IMR-90 (cell line): ENCODE data around the gene BHLHE23. TPM values are rescaled to one million over a fixed set of nuclear protein-coding genes. Genes with fewer than 3 reads are reported as not detected.

Source experiments
- ATAC-seq: fragments of 200-7000 bp; cut with Tn5 transposase; 2 replicates; pipeline ENCODE4 v1.9.1; 2020; ENCODE audit warnings: low read depth, mild to moderate bottlenecking, moderate library complexity
- BruUV-seq: library from RNA; stranded (reverse); fragments of 400-500 nt; replicated peaks from 2 replicates; lab custom pipeline; 2021; lab: Mats Ljungman, UMichigan
- CTCF ChIA-PET: fragments of 300-600 bp; formaldehyde crosslinking; extraction: SDS; loops from one replicate; lab custom pipeline; 2021; ENCODE audit warnings: antibody characterized with exemption; lab: Yijun Ruan, JAX
- POLR2A ChIA-PET: fragments of 300-600 bp; sonication (Branson Sonifier 250); formaldehyde crosslinking; loops from one replicate; lab custom pipeline; 2022; ENCODE audit warnings: antibody characterized with exemption; ENCODE audit not compliant: unreplicated experiment; lab: Charles Lee
- DNase-seq: peaks from one replicate; pipeline ENCODE4 v3.0.0; 2013
- H2AFZ ChIP-seq: replicated peaks from 2 replicates; pipeline ENCODE3; 2013; ENCODE audit warnings: low read length, mild to moderate bottlenecking; ENCODE audit not compliant: poor library complexity
- H2AK5ac ChIP-seq: 2 replicates; pipeline ENCODE4 v1.6.1; 2013; ENCODE audit warnings: low read depth, low read length, inconsistent platforms
- H2AK9ac ChIP-seq: replicated peaks from 2 replicates; pipeline ENCODE3; 2013; ENCODE audit warnings: mild to moderate bottlenecking, low read depth, low read length, moderate library complexity; ENCODE audit not compliant: poor library complexity
- H2BK120ac ChIP-seq: 2 replicates; pipeline ENCODE4 v1.6.1; 2013; ENCODE audit warnings: low read depth, low read length, inconsistent platforms
- H2BK15ac ChIP-seq: 3 replicates; pipeline ENCODE4 v1.6.1; 2013; ENCODE audit warnings: low read depth, low read length, inconsistent platforms
- H2BK20ac ChIP-seq: 2 replicates; pipeline ENCODE4 v1.6.1; 2013; ENCODE audit warnings: low read depth, mild to moderate bottlenecking, inconsistent platforms, low read length, moderate library complexity
- H2BK5ac ChIP-seq: 2 replicates; pipeline ENCODE4 v1.6.1; 2013; ENCODE audit warnings: mild to moderate bottlenecking, low read depth, low read length, inconsistent platforms; ENCODE audit not compliant: poor library complexity, severe bottlenecking
- H3K14ac ChIP-seq: replicated peaks from 2 replicates; pipeline ENCODE4 v1.6.1; 2013; ENCODE audit warnings: low read depth, low read length, inconsistent platforms
- H3K18ac ChIP-seq: 2 replicates; pipeline ENCODE4 v1.6.1; 2013; ENCODE audit warnings: low read depth, low read length, control low read depth
- H3K23ac ChIP-seq: 2 replicates; pipeline ENCODE4 v1.6.1; 2013; ENCODE audit warnings: low read depth, low read length, inconsistent platforms
- H3K27ac ChIP-seq: 2 replicates; pipeline ENCODE4 v1.5.1; 2013; ENCODE audit warnings: mild to moderate bottlenecking, control low read depth, low read length; ENCODE audit not compliant: insufficient read depth
- H3K27me3 ChIP-seq: 2 replicates; pipeline ENCODE4 v1.6.1; 2013; ENCODE audit warnings: low read length; ENCODE audit not compliant: control insufficient read depth, insufficient read depth
- H3K36me3 ChIP-seq: 2 replicates; pipeline ENCODE4 v1.6.1; 2013; ENCODE audit warnings: low read length, mixed read lengths; ENCODE audit not compliant: control insufficient read depth, insufficient read depth
- H3K4ac ChIP-seq: 2 replicates; pipeline ENCODE4 v1.6.1; 2013; ENCODE audit warnings: low read depth, low read length, inconsistent platforms
- H3K4me1 ChIP-seq: 2 replicates; pipeline ENCODE4 v1.6.1; 2013; ENCODE audit warnings: low read length, mixed read lengths; ENCODE audit not compliant: control insufficient read depth, insufficient read depth
- H3K4me2 ChIP-seq: 2 replicates; pipeline ENCODE4 v1.6.1; 2013; ENCODE audit warnings: low read depth, mild to moderate bottlenecking, control low read depth, low read length, moderate library complexity
- H3K4me3 ChIP-seq: 2 replicates; pipeline ENCODE4 v1.5.1; 2013; ENCODE audit warnings: low read depth, mild to moderate bottlenecking, control low read depth, low read length, moderate library complexity; ENCODE audit not compliant: insufficient read depth
- H3K56ac ChIP-seq: 2 replicates; pipeline ENCODE4 v1.6.1; 2013; ENCODE audit warnings: low read length, inconsistent platforms; ENCODE audit not compliant: insufficient read depth; ENCODE audit errors: extremely low read depth
- H3K79me1 ChIP-seq, 2 experiments: 2 replicates each; pipeline ENCODE4 v1.6.1; 2013; ENCODE audit warnings: low read length in 2 of 2, inconsistent platforms in 1 of 2, low read depth in 1 of 2
- H3K9ac ChIP-seq: 2 replicates; pipeline ENCODE4 v1.6.1; 2013; ENCODE audit warnings: low read depth, low read length, control low read depth
- H3K9me1 ChIP-seq: 2 replicates; pipeline ENCODE4 v1.6.1; 2013; ENCODE audit warnings: low read length, inconsistent platforms; ENCODE audit not compliant: insufficient read depth
- H3K9me3 ChIP-seq: 2 replicates; pipeline ENCODE4 v1.6.1; 2013; ENCODE audit warnings: low read length; ENCODE audit not compliant: control insufficient read depth, insufficient read depth
- H4K20me1 ChIP-seq: 2 replicates; pipeline ENCODE4 v1.6.1; 2013; ENCODE audit warnings: low read length, inconsistent platforms; ENCODE audit not compliant: insufficient read depth
- H4K5ac ChIP-seq: 2 replicates; pipeline ENCODE4 v1.6.1; 2013; ENCODE audit warnings: mild to moderate bottlenecking, low read depth, low read length, control low read depth
- H4K8ac ChIP-seq, 2 experiments: 2 replicates each; pipeline ENCODE4 v1.6.1; 2013; ENCODE audit warnings: low read depth in 2 of 2, low read length in 2 of 2, control low read depth in 1 of 2, inconsistent platforms in 1 of 2
- H4K91ac ChIP-seq: 2 replicates; pipeline ENCODE4 v1.6.1; 2013; ENCODE audit warnings: low read depth, low read length, inconsistent platforms; ENCODE audit not compliant: insufficient read depth
- BHLHE40 ChIP-seq: fragments of 150-350 bp; IDR thresholded peaks from 2 replicates; pipeline ENCODE4 v1.6.1; 2016; ENCODE audit warnings: mild to moderate bottlenecking, low read depth, low read length
- CEBPB ChIP-seq: IDR thresholded peaks from 2 replicates; pipeline ENCODE4 v1.6.1; 2012; ENCODE audit warnings: low read depth, low read length, improper control_type of control experiment
- CHD1 ChIP-seq: IDR thresholded peaks from 2 replicates; pipeline ENCODE4 v1.6.1; 2012; ENCODE audit warnings: low read depth, low read length, improper control_type of control experiment
- CTCF ChIP-seq: conservative IDR thresholded peaks from 2 replicates; pipeline ENCODE4 v1.5.1; 2012; ENCODE audit warnings: mild to moderate bottlenecking, low read depth, low read length, improper control_type of control experiment
- FOS ChIP-seq: fragments of 150-350 bp; IDR thresholded peaks from 2 replicates; pipeline ENCODE4 v1.6.1; 2016; ENCODE audit warnings: low read depth, low read length
- MAFK ChIP-seq: IDR thresholded peaks from 2 replicates; pipeline ENCODE4 v1.6.1; 2012; ENCODE audit warnings: low read depth, low read length, improper control_type of control experiment
- MAZ ChIP-seq: IDR thresholded peaks from 2 replicates; pipeline ENCODE4 v1.6.1; 2012; ENCODE audit warnings: low read depth, mild to moderate bottlenecking, low read length, improper control_type of control experiment, moderate library complexity, borderline replicate concordance
- MXI1 ChIP-seq: IDR thresholded peaks from 2 replicates; pipeline ENCODE4 v1.6.1; 2012; ENCODE audit warnings: low read depth, mild to moderate bottlenecking, low read length, moderate library complexity, borderline replicate concordance
- NFE2L2 ChIP-seq: fragments of 150-350 bp; IDR thresholded peaks from 2 replicates; pipeline ENCODE4 v1.6.1; 2016; ENCODE audit warnings: low read depth, mild to moderate bottlenecking, low read length
- POLR2A ChIP-seq: IDR thresholded peaks from 2 replicates; pipeline ENCODE4 v1.6.1; 2012; ENCODE audit warnings: mild to moderate bottlenecking, low read depth, low read length
- RAD21 ChIP-seq: IDR thresholded peaks from 2 replicates; pipeline ENCODE4 v1.6.1; 2012; ENCODE audit warnings: low read length, improper control_type of control experiment
- RCOR1 ChIP-seq: IDR thresholded peaks from 2 replicates; pipeline ENCODE4 v1.6.1; 2012; ENCODE audit warnings: mild to moderate bottlenecking, low read length, improper control_type of control experiment; ENCODE audit not compliant: insufficient replicate concordance
- RFX5 ChIP-seq: IDR thresholded peaks from 2 replicates; pipeline ENCODE4 v1.8.0; 2012; ENCODE audit warnings: low read depth, mild to moderate bottlenecking, low read length, moderate library complexity
- SMC3 ChIP-seq: fragments of 150-350 bp; IDR thresholded peaks from 2 replicates; pipeline ENCODE4 v1.6.1; 2016; ENCODE audit warnings: low read depth, mild to moderate bottlenecking, antibody characterized with exemption, low read length, moderate library complexity
- WGBS, 2 experiments: methylation state at CpG; one replicate each; pipeline versions ENCODE4 v1.1.5 to v1.1.7; 2013; ENCODE audit warnings: missing lambda C conversion rate in 2 of 2; ENCODE audit not compliant: insufficient read length in 1 of 2; ENCODE audit errors: extremely low coverage in 2 of 2; 5-methylcytosine and 5-hydroxymethylcytosine counted together
- dilution Hi-C: fragments of 300-500 bp; cut with HindIII; formaldehyde crosslinking; loops from one replicate; pipeline ENCODE4 v1.14.3; 2018; ENCODE audit warnings: low sequenced_read_pairs; ENCODE audit not compliant: unreplicated experiment
- in situ Hi-C: fragments of 300-500 bp; cut with MboI; formaldehyde crosslinking; loops from 3 replicates; pipeline ENCODE4 v1.14.3; 2019; ENCODE audit warnings: low sequenced_read_pairs, inconsistent platforms, mixed read lengths
- intact Hi-C: fragments of 100-400 bp; cut with micrococcal nuclease; formaldehyde crosslinking; loops from 2 replicates; pipeline ENCODE4 v1.10.0; 2022
- polyA plus RNA-seq, 3 experiments: library from polyadenylated mRNA; depleted of rRNA; stranded (reverse); fragments of >200 nt; gene quantifications; 2 replicates each; pipeline ENCODE4 v1.2.3, GENCODE V29; 2012; ENCODE audit warnings: low replicate concordance in 1 of 3
- total RNA-seq: library from RNA; depleted of rRNA; stranded (reverse); fragments of >200 nt; gene quantifications from 2 replicates; pipeline ENCODE4 v1.2.3, GENCODE V29; 2012
- TF ChIP-seq, protein P1 (sequence below): fragments of 150-350 bp; IDR thresholded peaks from 2 replicates; pipeline ENCODE4 v1.6.1; 2016; ENCODE audit warnings: low read depth, mild to moderate bottlenecking, low read length, moderate library complexity, borderline replicate concordance
- TF ChIP-seq, protein P2 (sequence below): fragments of 150-350 bp; IDR thresholded peaks from 2 replicates; pipeline ENCODE4 v1.6.1; 2017; ENCODE audit warnings: mild to moderate bottlenecking, antibody characterized with exemption, low read length, low read depth

Gene BHLHE23
- total and polyA plus RNA-seq, 2 of the 4 experiments (the other 2 are of a cell fraction): not detected

DNA sequence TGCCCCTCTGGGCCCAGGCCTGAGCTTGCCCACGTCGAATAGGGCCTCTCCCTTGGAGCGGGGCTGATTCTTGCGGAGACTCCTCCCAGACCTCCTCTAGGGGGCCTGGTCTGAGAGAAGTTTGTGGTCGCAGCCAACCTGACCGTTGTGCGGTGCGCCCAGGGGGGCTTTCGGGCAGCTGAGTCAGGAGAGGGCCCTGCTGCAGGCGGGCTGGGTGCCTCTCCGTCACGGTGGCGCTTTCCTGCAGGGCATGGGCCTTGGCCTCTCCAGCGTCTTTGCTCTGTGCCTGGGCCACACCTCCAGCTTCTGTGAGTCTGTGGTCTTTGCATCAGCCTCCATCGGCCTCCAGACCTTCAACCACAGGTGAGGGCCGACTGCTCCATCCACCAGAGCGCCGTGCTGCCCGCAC, 41.4 kb downstream of the BHLHE23 start:
- Histone ChIP-seq H3K4me2 (no peak overlapping the region), H3K4ac (no peak overlapping the region), H3K9me1 (no peaks in the 10 kb centered on the region), H2AK5ac (no peak overlapping the region), H3K18ac (no peak overlapping the region), H3K79me1 (no peaks in the 10 kb centered on the region), H3K9ac (no peak overlapping the region), H2BK5ac (no peak overlapping the region), H3K27ac (no peak overlapping the region), H2BK15ac (no peak overlapping the region), H2BK120ac (no peak overlapping the region), H3K9me3 (no peaks in the 10 kb centered on the region), H2AK9ac (no peak overlapping the region), H3K4me3 (no peak overlapping the region), H3K4me1 (no peaks in the 10 kb centered on the region), H3K23ac (no peak overlapping the region), H4K91ac (no peak overlapping the region), H4K8ac (no peak overlapping the region), H3K27me3 (peaks cover 28% of the 10 kb centered on the region), H3K36me3 (no peaks in the 10 kb centered on the region), H2AFZ (no peak overlapping the region), H4K20me1 (no peaks in the 10 kb centered on the region), H3K56ac (no peak overlapping the region), H3K14ac (no peak overlapping the region), H2BK20ac (no peak overlapping the region), H4K5ac (no peak overlapping the region)
- CTCF ChIA-PET: no interaction called here
- 64% methylated on average over 12 of the region's 19 CpGs; no CpG with 5 or more reads in 1 of the 2 experiments for whole genome bisulfite sequencing, 2 experiments
- in situ Hi-C loops: no loop called here
- POLR2A ChIA-PET: no interaction called here
- intact Hi-C loops: no loop called here
- no peak for TF ChIP-seq RFX5
- no peak for TF ChIP-seq CHD1
- no peak for TF ChIP-seq NFE2L2
- TF ChIP-seq MXI1: no peak
- no peak for TF ChIP-seq BHLHE40
- TF ChIP-seq CEBPB: no peak
- no peak for TF ChIP-seq FOS
- no peak for TF ChIP-seq RAD21
- no peak for TF ChIP-seq SMC3
- no peak for TF ChIP-seq MAZ
- no peak for TF ChIP-seq MAFK
- TF ChIP-seq, protein P1, sequence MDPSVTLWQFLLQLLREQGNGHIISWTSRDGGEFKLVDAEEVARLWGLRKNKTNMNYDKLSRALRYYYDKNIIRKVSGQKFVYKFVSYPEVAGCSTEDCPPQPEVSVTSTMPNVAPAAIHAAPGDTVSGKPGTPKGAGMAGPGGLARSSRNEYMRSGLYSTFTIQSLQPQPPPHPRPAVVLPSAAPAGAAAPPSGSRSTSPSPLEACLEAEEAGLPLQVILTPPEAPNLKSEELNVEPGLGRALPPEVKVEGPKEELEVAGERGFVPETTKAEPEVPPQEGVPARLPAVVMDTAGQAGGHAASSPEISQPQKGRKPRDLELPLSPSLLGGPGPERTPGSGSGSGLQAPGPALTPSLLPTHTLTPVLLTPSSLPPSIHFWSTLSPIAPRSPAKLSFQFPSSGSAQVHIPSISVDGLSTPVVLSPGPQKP: no peak
- TF ChIP-seq CTCF: no peak
- no peak for TF ChIP-seq POLR2A
- TF ChIP-seq, protein P2, sequence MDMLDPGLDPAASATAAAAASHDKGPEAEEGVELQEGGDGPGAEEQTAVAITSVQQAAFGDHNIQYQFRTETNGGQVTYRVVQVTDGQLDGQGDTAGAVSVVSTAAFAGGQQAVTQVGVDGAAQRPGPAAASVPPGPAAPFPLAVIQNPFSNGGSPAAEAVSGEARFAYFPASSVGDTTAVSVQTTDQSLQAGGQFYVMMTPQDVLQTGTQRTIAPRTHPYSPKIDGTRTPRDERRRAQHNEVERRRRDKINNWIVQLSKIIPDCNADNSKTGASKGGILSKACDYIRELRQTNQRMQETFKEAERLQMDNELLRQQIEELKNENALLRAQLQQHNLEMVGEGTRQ: no peak
- TF ChIP-seq RCOR1: no peak
- ATAC-seq: no peak
- BruUV-seq: no TSS peak
- DNase-seq: no peak
- dilution Hi-C loops: no loop called here
